H9 (cell line): Measurements from ENCODE around the gene ATP11C. TPM values are rescaled to one million over a fixed set of nuclear protein-coding genes. Genes with fewer than 3 reads are reported as not detected.

ENCODE experiments used
- DNase-seq: peaks from one replicate; pipeline ENCODE4 v3.0.0-alpha.2; 2017
- H2AFZ ChIP-seq: one replicate; pipeline ENCODE4 v1.6.1; 2013; ENCODE audit warnings: mild to moderate bottlenecking, low read length, control low read depth, moderate library complexity
- H2AK5ac ChIP-seq: 2 replicates; pipeline ENCODE4 v1.6.1; 2013; ENCODE audit warnings: low read length, control low read depth, mixed read lengths; ENCODE audit not compliant: insufficient read length
- H2BK120ac ChIP-seq: one replicate; pipeline ENCODE4 v1.6.1; 2013; ENCODE audit warnings: low read depth, mild to moderate bottlenecking, low read length, control low read depth, inconsistent platforms; ENCODE audit not compliant: poor library complexity, severe bottlenecking
- H2BK12ac ChIP-seq: 2 replicates; pipeline ENCODE4 v1.6.1; 2013; ENCODE audit warnings: low read length, control low read depth, mixed read lengths, low read depth; ENCODE audit not compliant: insufficient read length
- H2BK15ac ChIP-seq: 2 replicates; pipeline ENCODE4 v1.6.1; 2013; ENCODE audit warnings: low read depth, low read length, control low read depth
- H2BK20ac ChIP-seq: one replicate; pipeline ENCODE4 v1.6.1; 2013; ENCODE audit warnings: low read depth, mild to moderate bottlenecking, low read length, control low read depth, inconsistent platforms; ENCODE audit not compliant: poor library complexity, severe bottlenecking
- H2BK5ac ChIP-seq: 2 replicates; pipeline ENCODE4 v1.6.1; 2013; ENCODE audit warnings: low read length, control low read depth, mixed read lengths; ENCODE audit not compliant: insufficient read length
- H3K14ac ChIP-seq: 2 replicates; pipeline ENCODE4 v1.6.1; 2013; ENCODE audit warnings: low read length, control low read depth; ENCODE audit not compliant: insufficient read depth
- H3K18ac ChIP-seq: 2 replicates; pipeline ENCODE4 v1.6.1; 2013; ENCODE audit warnings: low read depth, mild to moderate bottlenecking, mixed read lengths, low read length, control low read depth; ENCODE audit not compliant: insufficient read length
- H3K23ac ChIP-seq: 2 replicates; pipeline ENCODE4 v1.6.1; 2013; ENCODE audit warnings: low read length, control low read depth, mixed read lengths, low read depth; ENCODE audit not compliant: insufficient read length
- H3K23me2 ChIP-seq: 2 replicates; pipeline ENCODE4 v1.6.1; 2013; ENCODE audit warnings: low read depth, mild to moderate bottlenecking, mixed read lengths, low read length, control low read depth; ENCODE audit not compliant: insufficient read length, poor library complexity, severe bottlenecking
- H3K27ac ChIP-seq: 2 replicates; pipeline ENCODE4 v1.5.1; 2013; ENCODE audit warnings: low read length, control low read depth, mixed read lengths, low read depth; ENCODE audit not compliant: insufficient read length
- H3K27me3 ChIP-seq: 2 replicates; pipeline ENCODE4 v1.6.1; 2013; ENCODE audit warnings: low read length, control low read depth, inconsistent platforms; ENCODE audit not compliant: insufficient read depth
- H3K4ac ChIP-seq: 2 replicates; pipeline ENCODE4 v1.6.1; 2013; ENCODE audit warnings: low read depth, mild to moderate bottlenecking, control low read depth, inconsistent platforms, low read length, moderate library complexity
- H3K4me1 ChIP-seq: 2 replicates; pipeline ENCODE4 v1.6.1; 2013; ENCODE audit warnings: low read length, control low read depth, inconsistent platforms; ENCODE audit not compliant: insufficient read depth
- H3K4me2 ChIP-seq: 2 replicates; pipeline ENCODE4 v1.6.1; 2013; ENCODE audit warnings: low read length, control low read depth, mixed read lengths; ENCODE audit not compliant: insufficient read length, insufficient read depth
- H3K56ac ChIP-seq: 2 replicates; pipeline ENCODE4 v1.6.1; 2013; ENCODE audit warnings: low read depth, mild to moderate bottlenecking, mixed read lengths, low read length, control low read depth; ENCODE audit not compliant: insufficient read length
- H3K79me1 ChIP-seq: 2 replicates; pipeline ENCODE4 v1.6.1; 2013; ENCODE audit warnings: low read depth, mild to moderate bottlenecking, moderate library complexity, low read length, control low read depth, inconsistent platforms; ENCODE audit not compliant: insufficient read depth, poor library complexity, severe bottlenecking
- H3K79me2 ChIP-seq: 2 replicates; pipeline ENCODE4 v1.6.1; 2013; ENCODE audit warnings: low read length, control low read depth, inconsistent platforms; ENCODE audit not compliant: insufficient read depth
- H3K9ac ChIP-seq: 2 replicates; pipeline ENCODE4 v1.6.1; 2013; ENCODE audit warnings: low read length, control low read depth, mixed read lengths; ENCODE audit not compliant: insufficient read length; ENCODE audit errors: extremely low read depth
- H3K9me3 ChIP-seq: one replicate; pipeline ENCODE4 v1.6.1; 2013; ENCODE audit warnings: low read depth, low read length, inconsistent platforms; ENCODE audit not compliant: control insufficient read depth
- H3T11ph ChIP-seq: one replicate; pipeline ENCODE4 v1.6.1; 2013; ENCODE audit warnings: mild to moderate bottlenecking, low read length, control low read depth, inconsistent platforms
- H4K20me1 ChIP-seq: one replicate; pipeline ENCODE4 v1.6.1; 2013; ENCODE audit not compliant: control insufficient read depth, insufficient read length, insufficient read depth
- H4K5ac ChIP-seq: 2 replicates; pipeline ENCODE4 v1.6.1; 2013; ENCODE audit warnings: low read depth, mild to moderate bottlenecking, mixed read lengths, low read length, control low read depth; ENCODE audit not compliant: insufficient read length
- H4K8ac ChIP-seq: replicated peaks from 2 replicates; pipeline ENCODE4 v1.6.1; 2013; ENCODE audit warnings: low read length, control low read depth, mixed read lengths, low read depth; ENCODE audit not compliant: insufficient read length
- H4K91ac ChIP-seq: 2 replicates; pipeline ENCODE4 v1.6.1; 2013; ENCODE audit warnings: low read depth, mild to moderate bottlenecking, moderate library complexity, mixed read lengths, low read length, control low read depth; ENCODE audit not compliant: insufficient read length
- H3K27ac Mint-ChIP-seq, 3 experiments: 2 replicates in 2 of 3; 3 replicates in 1 of 3; pipeline ENCODE4 v1.8.0; 2020 to 2021; ENCODE audit warnings: mixed read lengths in 3 of 3, mild to moderate bottlenecking in 1 of 3, moderate library complexity in 1 of 3
- H3K27me3 Mint-ChIP-seq: 2 replicates; pipeline ENCODE4 v1.8.0; 2021; ENCODE audit warnings: low read depth, mild to moderate bottlenecking, moderate library complexity, mixed read lengths
- H3K36me3 Mint-ChIP-seq, 3 experiments: 2 replicates in 2 of 3; 3 replicates in 1 of 3; pipeline ENCODE4 v1.8.0; 2020 to 2021; ENCODE audit warnings: low read depth in 3 of 3, mixed read lengths in 3 of 3; ENCODE audit not compliant: insufficient read depth in 1 of 3
- H3K4me1 Mint-ChIP-seq, 2 experiments: 2 replicates each; pipeline ENCODE4 v1.8.0; 2020; ENCODE audit warnings: mixed read lengths in 2 of 2
- H3K4me3 Mint-ChIP-seq, 2 experiments: 2 replicates in 1 of 2; 3 replicates in 1 of 2; pipeline ENCODE4 v1.8.0; 2020 to 2021; ENCODE audit warnings: mild to moderate bottlenecking in 2 of 2, mixed read lengths in 2 of 2, moderate library complexity in 1 of 2
- H3K9me3 Mint-ChIP-seq, 2 experiments: 2 replicates in 1 of 2; 3 replicates in 1 of 2; pipeline ENCODE4 v1.8.0; 2020; ENCODE audit warnings: mild to moderate bottlenecking in 2 of 2, mixed read lengths in 2 of 2, moderate library complexity in 1 of 2
- CTCF ChIP-seq: fragments of 200-600 bp; sonication (generic); conservative IDR thresholded peaks from 3 replicates; pipeline ENCODE4 v1.8.0; 2021; ENCODE audit warnings: antibody characterized with exemption, mild to moderate bottlenecking
- WGBS: extraction: QIAGEN DNeasy Blood & Tissue Kit; methylation state at CpG from one replicate; pipeline ENCODE4 v1.1.7; 2013; ENCODE audit warnings: missing lambda C conversion rate, low lambda C conversion rate, mixed read lengths; ENCODE audit not compliant: insufficient read length; ENCODE audit errors: extremely low coverage; 5-methylcytosine and 5-hydroxymethylcytosine counted together
- total RNA-seq: library from RNA; stranded (reverse); gene quantifications from 2 replicates; pipeline ENCODE4 v1.2.1, GENCODE V29; 2021

Gene ATP11C
- total RNA-seq, 1 experiment from 2014 or later = 28.4 TPM

GRCh38 chrX:139803224-139803623 is 129.6 kb downstream of the ATP11C start:
- Histone ChIP-seq H4K8ac (no peak overlapping the region), H3K23ac (no peak overlapping the region), H2BK120ac (no peak overlapping the region), H4K5ac (no peak overlapping the region), H2BK20ac (no peak overlapping the region), H3K79me2 (no peaks in the 10 kb centered on the region), H3K14ac (no peak overlapping the region), H3K9ac (no peak overlapping the region), H3K27me3 (no peaks in the 10 kb centered on the region), H2BK5ac (no peak overlapping the region), H2AFZ (no peak overlapping the region), H3K4me2 (no peak overlapping the region), H2BK15ac (no peak overlapping the region), H3K79me1 (no peaks in the 10 kb centered on the region), H3K9me3 (no peaks in the 10 kb centered on the region), H4K91ac (no peak overlapping the region), H2BK12ac (no peak overlapping the region), H3K4me1 (no peaks in the 10 kb centered on the region; the same call in 1 of the 2 replicates), H3K18ac (no peak overlapping the region), H3T11ph (no peak overlapping the region), H4K20me1 (no peaks in the 10 kb centered on the region), H3K27ac (no peak overlapping the region), H3K4ac (no peak overlapping the region), H2AK5ac (no peak overlapping the region), H3K23me2 (no peaks in the 10 kb centered on the region), H3K56ac (no peak overlapping the region)
- Mint-ChIP-seq H3K27me3 (no peaks in the 10 kb centered on the region), H3K4me1 (no peaks in the 10 kb centered on the region), H3K9me3 (peaks cover 0 to 51% of the 10 kb centered on the region in 2 experiments; a peak in 2 of 5 replicates), H3K36me3 (peaks cover 14 to 34% (median 19%) of the 10 kb centered on the region in 3 experiments; a peak in 6 of 7 replicates), H3K4me3 (no peak overlapping the region), H3K27ac (no peak overlapping the region)
- DNase-seq = no peak
- WGBS = no CpG with 5 or more reads among the region's 2 CpGs
- TF ChIP-seq CTCF = no peak
